Activated CD4-positive, CD25-positive, alpha-beta regulatory T cell treated with anti-CD3 and anti-CD28 coated beads, Interleukin-2, amount 50 U/mL, for 24 hours (primary cell): Measurements from ENCODE around the gene IHH.

Experiments used
- ATAC-seq, 2 donors: fragments of 150-1000 bp; cut with Tn5 transposase; one replicate each; pipeline ENCODE4 v1.10.0; 2021; ENCODE audit warnings: mild to moderate bottlenecking in 1 of 2, moderate library complexity in 1 of 2

IHH gene

GRCh38 chr2:219060821-219061791 is at the start of gene IHH:
TSS of gene IHH (minus strand) at chr2:219060921. CDS start at chr2:219060467, 454 bp downstream.
- ATAC-seq, result no peak

- ATAC-seq, result peak in 1 of 2 donors; percentile 41
Measured at GRCh38 chr2:219109471-219109870, 48.8 kb upstream of the IHH start.

GRCh38 chr2:219107758-219108157 is 47.0 kb upstream of the IHH start:
- ATAC-seq, result no peak

GRCh38 chr2:219106251-219106650 is 45.5 kb upstream of the IHH start:
- ATAC-seq, result no peak

GRCh38 chr2:219104107-219105035 is 43.6 kb upstream of the IHH start:
- peak in 1 of 2 donors; percentile 62 for ATAC-seq

GRCh38 chr2:219099329-219099728 is 38.6 kb upstream of the IHH start:
- peak in 1 of 2 donors; percentile 48 for ATAC-seq

GRCh38 chr2:219095406-219095935 is 34.8 kb upstream of the IHH start:
- ATAC-seq, result no peak

- no peak for ATAC-seq
Measured at GRCh38 chr2:219094171-219094570, 33.5 kb upstream of the IHH start.

- no peak for ATAC-seq
Measured at GRCh38 chr2:219090436-219091299, 29.9 kb upstream of the IHH start.

- no peak for ATAC-seq
Measured at GRCh38 chr2:219089330-219089729, 28.6 kb upstream of the IHH start.

GRCh38 chr2:219087848-219088247 is 27.1 kb upstream of the IHH start:
- ATAC-seq, result peak; percentile 73 to 78

- peak in 1 of 2 donors; percentile 36 for ATAC-seq
Measured at GRCh38 chr2:219087361-219087760, 26.6 kb upstream of the IHH start.

- ATAC-seq, result no peak
Measured at GRCh38 chr2:219086196-219086595, 25.5 kb upstream of the IHH start.

- ATAC-seq, result no peak
Measured at GRCh38 chr2:219084791-219085190, 24.1 kb upstream of the IHH start.

- no peak for ATAC-seq
Measured at GRCh38 chr2:219082332-219082958, 21.7 kb upstream of the IHH start.

- no peak for ATAC-seq
Measured at GRCh38 chr2:219081701-219082331, 21.1 kb upstream of the IHH start.

- ATAC-seq, result no peak
Measured at GRCh38 chr2:219081096-219081495, 20.4 kb upstream of the IHH start.

- ATAC-seq, result no peak
Measured at GRCh38 chr2:219079417-219079816, 18.7 kb upstream of the IHH start.

GRCh38 chr2:219078951-219079350 is 18.2 kb upstream of the IHH start:
- no peak for ATAC-seq

- ATAC-seq, result no peak
Measured at GRCh38 chr2:219078126-219078525, 17.4 kb upstream of the IHH start.

GRCh38 chr2:219076253-219076652 is 15.5 kb upstream of the IHH start:
- no peak for ATAC-seq
